ENCODE measurements around the gene ARHGEF19.

DNA sequence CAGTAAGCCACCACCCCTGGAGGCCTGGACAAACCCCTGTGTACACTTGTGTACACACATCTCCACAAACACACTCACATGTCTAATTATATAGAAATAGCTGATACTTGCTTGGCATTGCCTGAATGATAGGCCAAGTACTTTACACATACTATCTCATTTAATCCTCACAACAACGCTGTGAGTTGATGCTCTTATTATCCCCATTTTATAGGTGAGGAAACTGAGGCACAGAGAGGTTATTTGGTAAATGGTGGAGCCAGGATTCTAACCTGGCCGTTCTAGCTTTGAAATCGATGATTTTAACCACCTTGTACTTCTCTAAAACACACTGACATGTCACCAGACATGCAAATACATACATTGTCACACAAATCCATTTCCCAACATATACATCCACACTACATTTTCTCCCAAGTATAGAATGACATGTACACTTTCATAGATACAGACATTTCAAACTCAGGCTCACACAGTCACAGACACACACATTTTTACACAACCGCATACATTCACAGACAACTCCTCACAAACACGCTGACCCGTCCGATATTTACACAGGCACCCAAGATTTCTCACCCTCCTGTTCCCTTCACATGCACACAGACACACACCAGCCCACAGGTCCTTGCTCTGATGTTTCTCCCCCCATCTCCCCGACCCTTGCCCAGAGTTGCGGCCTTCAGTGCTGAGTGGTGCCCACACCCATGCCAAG lies 3.2 kb downstream of the ARHGEF19 start:
- TF ChIP-seq, protein P1, sequence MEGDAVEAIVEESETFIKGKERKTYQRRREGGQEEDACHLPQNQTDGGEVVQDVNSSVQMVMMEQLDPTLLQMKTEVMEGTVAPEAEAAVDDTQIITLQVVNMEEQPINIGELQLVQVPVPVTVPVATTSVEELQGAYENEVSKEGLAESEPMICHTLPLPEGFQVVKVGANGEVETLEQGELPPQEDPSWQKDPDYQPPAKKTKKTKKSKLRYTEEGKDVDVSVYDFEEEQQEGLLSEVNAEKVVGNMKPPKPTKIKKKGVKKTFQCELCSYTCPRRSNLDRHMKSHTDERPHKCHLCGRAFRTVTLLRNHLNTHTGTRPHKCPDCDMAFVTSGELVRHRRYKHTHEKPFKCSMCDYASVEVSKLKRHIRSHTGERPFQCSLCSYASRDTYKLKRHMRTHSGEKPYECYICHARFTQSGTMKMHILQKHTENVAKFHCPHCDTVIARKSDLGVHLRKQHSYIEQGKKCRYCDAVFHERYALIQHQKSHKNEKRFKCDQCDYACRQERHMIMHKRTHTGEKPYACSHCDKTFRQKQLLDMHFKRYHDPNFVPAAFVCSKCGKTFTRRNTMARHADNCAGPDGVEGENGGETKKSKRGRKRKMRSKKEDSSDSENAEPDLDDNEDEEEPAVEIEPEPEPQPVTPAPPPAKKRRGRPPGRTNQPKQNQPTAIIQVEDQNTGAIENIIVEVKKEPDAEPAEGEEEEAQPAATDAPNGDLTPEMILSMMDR (IDR thresholded peaks at IDR 0.05): no peak
- no peak for TF ChIP-seq POLR2A (IDR thresholded peaks at IDR 0.05)

All from thyroid gland (tissue), 4 donors.